Mucosa of gallbladder (tissue), 1 donor: ENCODE results near the gene NOP14. TPM values are rescaled to one million over a fixed set of nuclear protein-coding genes. Genes with fewer than 3 reads are reported as not detected.
"Not testable (repeated sequence)": the region's sequence is repeated elsewhere in the genome, so short reads cannot be mapped to it uniquely, and the experiment has no call there.

Experiments used
- DNase-seq: peaks from one replicate; pipeline ENCODE4 v3.0.0-alpha.2; 2020; ENCODE audit warnings: low spot score
- total RNA-seq: library from RNA; stranded (reverse); gene quantifications from one replicate; pipeline ENCODE4 v1.2.1, GENCODE V29; 2021
- donor health status: DM: no; HTN: no; CAD: no.

NOP14 gene
- total RNA-seq, 1 donor from 2014 or later = 17.6 TPM

- DNase-seq = peak; percentile 52
Observed at GRCh38 chr4:2931512-2932301, 31.5 kb downstream of the NOP14 start.

- DNase-seq = peak; percentile 47
Observed at GRCh38 chr4:2930758-2931511, 32.3 kb downstream of the NOP14 start.

- DNase-seq = no peak
Observed at GRCh38 chr4:2930135-2930757, 33.0 kb downstream of the NOP14 start.

GRCh38 chr4:2929469-2929868 is 33.7 kb downstream of the NOP14 start:
- no peak for DNase-seq

- no peak for DNase-seq
Observed at GRCh38 chr4:2928242-2929176, 34.7 kb downstream of the NOP14 start.

GRCh38 chr4:2927696-2928075 is 35.5 kb downstream of the NOP14 start:
- DNase-seq = no peak

GRCh38 chr4:2927016-2927695 is 36.0 kb downstream of the NOP14 start:
- no peak for DNase-seq

GRCh38 chr4:2925931-2926860 is 37.0 kb downstream of the NOP14 start:
- DNase-seq = no peak

GRCh38 chr4:2925496-2925895 is 37.7 kb downstream of the NOP14 start:
- DNase-seq = no peak

- DNase-seq = no peak
Observed at GRCh38 chr4:2924765-2925301, 38.4 kb downstream of the NOP14 start.

GRCh38 chr4:2924286-2924685 is 38.9 kb downstream of the NOP14 start:
- no peak for DNase-seq

GRCh38 chr4:2923668-2924173 is 39.5 kb downstream of the NOP14 start:
- DNase-seq = no peak

GRCh38 chr4:2923141-2923551 is 40.1 kb downstream of the NOP14 start:
- DNase-seq = no peak

GRCh38 chr4:2922453-2923101 is 40.6 kb downstream of the NOP14 start:
- DNase-seq = not testable (repeated sequence)

- DNase-seq = not testable (repeated sequence)
Observed at GRCh38 chr4:2918714-2919113, 44.5 kb downstream of the NOP14 start.

GRCh38 chr4:2918300-2918699 is 44.9 kb downstream of the NOP14 start:
- not testable (repeated sequence) for DNase-seq

- not testable (repeated sequence) for DNase-seq
Observed at GRCh38 chr4:2916696-2917095, 46.5 kb downstream of the NOP14 start.

- DNase-seq = no peak
Observed at GRCh38 chr4:2915789-2916188, 47.4 kb downstream of the NOP14 start.
